HG03521 (cell line): ENCODE data around the gene GNPTAB.

ENCODE experiments used
- ATAC-seq: cut with Tn5 transposase; IDR thresholded peaks from one replicate; pipeline ENCODE4 v1.9.1; 2021; ENCODE audit warnings: mild to moderate bottlenecking, moderate library complexity; ENCODE audit not compliant: unreplicated experiment

Gene GNPTAB

DNA sequence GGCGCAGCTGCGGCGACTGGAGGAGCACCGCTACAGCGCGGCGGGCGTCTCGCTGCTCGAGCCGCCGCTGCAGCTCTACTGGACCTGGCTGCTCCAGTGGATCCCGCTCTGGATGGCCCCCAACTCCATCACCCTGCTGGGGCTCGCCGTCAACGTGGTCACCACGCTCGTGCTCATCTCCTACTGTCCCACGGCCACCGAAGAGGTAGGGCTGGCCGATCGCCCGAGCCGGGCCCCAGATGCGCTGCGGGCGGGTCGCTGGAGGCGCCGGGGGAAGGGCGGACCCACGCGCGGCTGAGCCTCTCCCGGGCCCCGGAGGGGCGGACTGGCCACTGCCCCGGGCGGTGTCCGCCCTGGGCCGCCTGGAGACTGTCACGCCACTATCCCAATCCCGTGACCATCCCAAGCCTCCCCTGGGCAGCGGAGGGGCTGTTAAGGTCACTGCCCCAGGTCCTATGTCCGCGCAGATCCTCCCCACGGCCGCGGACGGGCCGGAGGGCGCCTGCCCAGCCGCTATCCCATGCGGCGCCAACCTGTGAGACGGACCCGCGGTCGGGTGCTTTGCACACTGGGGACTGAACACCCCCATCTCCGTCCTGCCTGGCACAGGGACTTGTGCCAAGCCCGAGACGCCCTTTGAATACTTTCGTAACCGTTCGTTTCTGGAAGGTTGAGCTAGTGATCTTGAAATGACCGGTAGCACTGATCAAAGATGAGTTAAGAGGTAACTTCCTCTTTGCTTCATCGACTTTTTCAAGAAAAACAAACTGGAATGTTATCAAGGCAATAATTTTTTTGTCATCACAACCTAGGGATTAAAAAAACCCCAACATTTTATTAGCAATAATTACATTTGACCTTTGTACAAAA is 132.6 kb downstream of the GNPTAB start:
- ATAC-seq, result peak; percentile 19

DNA sequence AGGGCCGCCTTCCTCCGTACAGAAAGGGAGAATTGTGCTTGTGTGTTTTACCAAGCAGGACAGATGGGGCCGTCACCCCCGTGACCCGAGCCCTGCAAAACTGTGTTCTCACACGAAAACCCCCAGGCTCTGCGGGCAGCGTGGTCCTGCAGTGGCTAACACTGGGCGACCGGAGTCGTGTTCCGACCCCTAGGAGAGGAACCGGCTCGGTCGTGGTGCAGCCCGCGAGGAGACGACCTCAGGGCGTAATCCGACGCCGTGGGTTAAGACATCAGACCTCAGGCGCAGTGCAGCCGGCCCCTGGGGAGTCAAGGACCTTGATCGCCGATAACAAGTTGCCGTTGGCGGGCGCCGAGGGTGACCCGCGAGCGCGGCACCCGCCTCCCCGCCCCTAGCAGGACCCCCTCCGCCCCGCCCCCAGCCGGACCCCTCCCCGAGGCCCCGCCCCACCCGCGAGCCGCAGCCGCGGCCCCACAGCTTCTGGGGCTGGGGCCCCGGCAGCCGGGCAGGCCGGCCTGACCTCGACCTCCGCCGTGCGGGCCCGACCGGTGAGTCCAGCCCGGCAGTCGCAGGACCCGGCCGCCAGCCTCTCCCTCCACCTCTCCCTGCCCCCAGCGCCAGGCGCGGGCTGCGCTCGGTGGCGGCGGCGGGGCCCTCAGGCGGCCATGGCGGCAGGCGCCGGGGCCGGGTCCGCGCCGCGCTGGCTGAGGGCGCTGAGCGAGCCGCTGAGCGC is 133.4 kb downstream of the GNPTAB start, which contains the start of gene CHPT1:
TSS of gene CHPT1 (plus strand) at position 444 of the 733 bp plus-strand sequence. CDS start at position 666, 222 bp downstream.
- ATAC-seq, result peak; percentile 59

- ATAC-seq, result peak; percentile 6
Measured at GRCh38 chr12:101696251-101697196, 134.2 kb downstream of the GNPTAB start.

GRCh38 chr12:101695706-101696105 is 135.1 kb downstream of the GNPTAB start:
- no peak for ATAC-seq
